Measurements from ENCODE around the gene PTK6. TPM values are rescaled to one million over a fixed set of nuclear protein-coding genes. Genes with fewer than 3 reads are reported as not detected.
"Not testable (repeated sequence)": the region's sequence is repeated elsewhere in the genome, so short reads cannot be mapped to it uniquely, and the experiment has no call there.

The PTK6 gene
- total RNA-seq, 2 donors from 2014 or later, result 85.7 to 117 TPM

GRCh38 chr20:63560856-63561609 lies 23.9 kb upstream of the PTK6 start:
- no peak for ATAC-seq
- intact Hi-C loops (cut with DNase I, micrococcal nuclease), result no loop called here
- DNase-seq, result no peak

- peak in 1 of 2 donors; percentile 4 for DNase-seq
- intact Hi-C loops (cut with DNase I, micrococcal nuclease), result no loop called here
- ATAC-seq, result no peak
Observed at GRCh38 chr20:63560333-63560805, 23.2 kb upstream of the PTK6 start.

- ATAC-seq, DNase-seq: not testable (repeated sequence)
- intact Hi-C loops (cut with DNase I, micrococcal nuclease), result loop anchor here in 1 of 2 donors (10.0 kb wide), 1 partner anchor 85 kb away; no protein-coding TSS in a partner anchor
Observed at GRCh38 chr20:63559485-63560332, 22.5 kb upstream of the PTK6 start.

- intact Hi-C loops (cut with DNase I, micrococcal nuclease), result loop anchor here in 1 of 2 donors (10.0 kb wide), 1 partner anchor 86 kb away; no protein-coding TSS in a partner anchor
- ATAC-seq (peak; percentile 61), DNase-seq (peak in 1 of 2 donors; percentile 42)
Observed at GRCh38 chr20:63558804-63559484, 21.8 kb upstream of the PTK6 start.

- DNase-seq (no peak), ATAC-seq (no peak)
- intact Hi-C loops (cut with DNase I, micrococcal nuclease), result loop anchor here in 1 of 2 donors (10.0 kb wide), 1 partner anchor 87 kb away; no protein-coding TSS in a partner anchor
Observed at GRCh38 chr20:63557481-63557891, 20.3 kb upstream of the PTK6 start.

- ATAC-seq, result no peak
- intact Hi-C loops (cut with DNase I, micrococcal nuclease), result loop anchor here in 1 of 2 donors (10.0 kb wide), 1 partner anchor 88 kb away; no protein-coding TSS in a partner anchor
Observed at GRCh38 chr20:63556873-63557478, 19.8 kb upstream of the PTK6 start.

GRCh38 chr20:63555661-63556381 lies 18.6 kb upstream of the PTK6 start:
- ATAC-seq (no peak), DNase-seq (peak in 1 of 2 donors; percentile 28)
- intact Hi-C loops (cut with DNase I, micrococcal nuclease), result loop anchor here in 1 of 2 donors (10.0 kb wide), 1 partner anchor 89 kb away; no protein-coding TSS in a partner anchor

More at GRCh38 chr20:63556873-63557478, 19.8 kb upstream of the PTK6 start:
- DNase-seq, result no peak

- intact Hi-C loops (cut with DNase I, micrococcal nuclease), result loop anchor here in 1 of 2 donors (10.0 kb wide), 1 partner anchor 90 kb away; no protein-coding TSS in a partner anchor
- peak; percentile 1 for ATAC-seq
- DNase-seq, result peak in 1 of 2 donors; percentile 18
Observed at GRCh38 chr20:63554361-63555278, 17.4 kb upstream of the PTK6 start.

GRCh38 chr20:63553933-63554290 lies 16.7 kb upstream of the PTK6 start, which contains the start of gene FNDC11:
FNDC11 (plus strand) TSS chr20:63554159; CDS start chr20:63555664, 1,505 bp downstream.
- intact Hi-C loops (cut with DNase I, micrococcal nuclease), result loop anchor here in 1 of 2 donors (10.0 kb wide), 1 partner anchor 91 kb away; no protein-coding TSS in a partner anchor
- ATAC-seq (peak; percentile 50), DNase-seq (peak in 1 of 2 donors; percentile 69)

GRCh38 chr20:63553251-63553932 lies 16.2 kb upstream of the PTK6 start:
- peak; percentile 85 to 89 for DNase-seq
- intact Hi-C loops (cut with DNase I, micrococcal nuclease), result loop anchor here in 1 of 2 donors (10.0 kb wide), 1 partner anchor 91 kb away; no protein-coding TSS in a partner anchor

GRCh38 chr20:63552481-63553249 lies 15.5 kb upstream of the PTK6 start:
- intact Hi-C loops (cut with DNase I, micrococcal nuclease), result loop anchor here in 1 of 2 donors (10.0 kb wide), 1 partner anchor 92 kb away; no protein-coding TSS in a partner anchor
- ATAC-seq (no peak), DNase-seq (no peak)

More at GRCh38 chr20:63553251-63553932, 16.2 kb upstream of the PTK6 start:
- peak; percentile 80 for ATAC-seq

- no peak for DNase-seq
- intact Hi-C loops (cut with DNase I, micrococcal nuclease), result loop anchor here in 1 of 2 donors (10.0 kb wide), 1 partner anchor 94 kb away; no protein-coding TSS in a partner anchor
- no peak for ATAC-seq
Observed at GRCh38 chr20:63551068-63551467, 13.9 kb upstream of the PTK6 start.

- DNase-seq (no peak), ATAC-seq (no peak)
- intact Hi-C loops (cut with DNase I, micrococcal nuclease), result loop anchor here in 1 of 2 donors (10.0 kb wide), 1 partner anchor 95 kb away; no protein-coding TSS in a partner anchor
Observed at GRCh38 chr20:63549679-63550282, 12.6 kb upstream of the PTK6 start.

GRCh38 chr20:63549019-63549418 lies 11.8 kb upstream of the PTK6 start:
- intact Hi-C loops (cut with DNase I, micrococcal nuclease), result no loop called here
- no peak for ATAC-seq
- DNase-seq, result no peak

Measured in left colon (tissue), 2 donors.